ENCODE results near the gene NXPH2. TPM values are rescaled to one million over a fixed set of nuclear protein-coding genes. Genes with fewer than 3 reads are reported as not detected.
"Not testable (repeated sequence)": the region's sequence is repeated elsewhere in the genome, so short reads cannot be mapped to it uniquely, and the experiment has no call there.

The NXPH2 gene
- total RNA-seq, 2 donors from 2014 or later, result not detected

DNA sequence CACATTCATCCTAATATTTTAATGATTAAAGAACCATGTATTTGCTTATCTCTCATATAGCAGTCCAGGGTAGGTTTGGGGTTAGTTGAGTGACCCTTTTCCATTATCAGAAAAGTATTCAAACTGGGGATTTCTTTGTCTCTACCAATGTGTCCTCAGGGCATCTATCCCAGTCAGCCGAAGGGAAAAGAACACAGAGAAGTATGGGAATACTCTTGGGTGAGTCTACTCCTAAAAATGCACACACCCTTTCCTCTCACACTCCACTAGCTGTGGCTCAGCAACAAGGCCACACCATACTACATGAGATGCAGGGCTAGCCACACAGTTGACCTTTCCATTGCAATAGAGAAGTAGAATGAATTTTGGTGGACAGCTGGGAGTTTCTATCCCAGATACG is 114.3 kb downstream of the NXPH2 start:
- ATAC-seq, result no peak
- intact Hi-C loops (cut with DNase I, micrococcal nuclease), result no loop called here
- DNase-seq, result no peak

DNA sequence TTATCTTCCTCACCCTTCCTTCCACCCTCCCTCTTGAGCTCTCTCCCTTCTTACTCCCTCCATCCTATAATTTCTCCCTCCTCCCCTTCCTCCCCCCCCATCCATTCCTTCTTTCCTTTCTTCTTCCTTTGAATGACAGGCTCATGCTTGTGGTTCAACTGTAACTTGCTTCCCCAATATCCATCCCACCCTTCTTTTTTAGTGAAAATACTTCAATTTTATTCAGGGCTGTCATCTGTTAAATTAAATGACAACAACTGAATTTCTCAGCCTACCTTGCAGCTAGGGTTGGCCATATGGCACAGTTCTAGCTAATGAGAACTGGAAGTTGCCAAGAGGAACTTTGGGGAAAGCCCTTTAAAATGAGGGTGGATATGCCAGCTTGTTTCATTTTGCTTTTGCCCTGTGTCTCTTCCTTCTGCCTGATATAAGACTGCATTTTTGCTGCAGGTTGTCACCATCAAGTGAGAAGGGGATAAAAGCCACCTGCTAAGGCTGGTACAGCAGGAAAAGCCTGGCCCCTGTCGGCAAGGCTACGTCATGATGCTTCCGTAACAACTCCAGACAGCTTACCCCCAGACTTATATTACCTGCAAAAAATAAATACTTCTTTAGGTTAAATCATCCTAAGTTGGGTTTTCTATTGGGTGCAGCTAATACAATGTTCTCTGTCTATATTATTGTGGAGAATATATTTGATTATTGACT is 121.8 kb downstream of the NXPH2 start:
- no peak for DNase-seq
- intact Hi-C loops (cut with DNase I, micrococcal nuclease), result no loop called here
- no peak for ATAC-seq

DNA sequence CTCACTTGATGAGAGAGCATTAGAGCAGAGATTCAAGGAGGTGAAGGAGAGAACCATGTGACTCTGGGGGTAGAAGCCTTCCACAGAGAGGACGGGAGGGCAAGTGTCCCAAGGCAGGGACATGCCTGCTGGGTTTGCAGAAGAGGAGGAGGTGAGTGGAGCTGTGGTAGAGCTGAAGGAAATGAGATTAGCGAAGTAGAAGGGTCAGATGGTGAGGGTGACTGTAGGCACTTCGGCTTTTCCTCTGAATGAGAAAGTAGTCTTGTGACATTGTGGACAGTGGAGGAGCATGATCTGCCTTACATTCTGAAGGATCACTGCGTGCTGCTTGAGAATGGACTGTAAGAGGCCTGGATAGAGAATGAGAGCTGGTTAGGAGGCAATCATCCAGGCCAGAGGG is 126.0 kb downstream of the NXPH2 start:
- ATAC-seq, result no peak

DNA sequence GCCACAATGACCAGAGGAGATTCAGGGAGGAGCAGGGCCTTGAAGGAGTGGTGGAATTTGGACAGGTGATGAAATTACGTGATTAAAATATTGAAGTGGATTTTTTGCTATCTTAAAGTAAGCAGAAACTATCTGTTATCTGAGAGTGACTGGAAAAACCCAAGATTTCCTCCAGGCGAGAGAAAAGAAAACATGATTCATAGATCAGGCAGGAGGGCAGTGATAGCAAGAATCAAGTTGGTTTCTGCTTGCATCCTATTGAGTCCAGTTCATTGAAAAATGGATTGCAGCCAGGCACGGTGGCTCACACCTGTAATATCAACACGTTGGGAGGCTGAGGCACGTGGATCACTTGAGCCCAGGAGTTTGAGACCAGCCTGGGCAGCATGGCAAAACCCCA is 127.8 kb downstream of the NXPH2 start:
- no peak for ATAC-seq
- no peak for DNase-seq
- intact Hi-C loops (cut with DNase I, micrococcal nuclease), result no loop called here

More for the DNA sequence above, 126.0 kb downstream of the NXPH2 start:
- intact Hi-C loops (cut with DNase I, micrococcal nuclease), result no loop called here
- no peak for DNase-seq

DNA sequence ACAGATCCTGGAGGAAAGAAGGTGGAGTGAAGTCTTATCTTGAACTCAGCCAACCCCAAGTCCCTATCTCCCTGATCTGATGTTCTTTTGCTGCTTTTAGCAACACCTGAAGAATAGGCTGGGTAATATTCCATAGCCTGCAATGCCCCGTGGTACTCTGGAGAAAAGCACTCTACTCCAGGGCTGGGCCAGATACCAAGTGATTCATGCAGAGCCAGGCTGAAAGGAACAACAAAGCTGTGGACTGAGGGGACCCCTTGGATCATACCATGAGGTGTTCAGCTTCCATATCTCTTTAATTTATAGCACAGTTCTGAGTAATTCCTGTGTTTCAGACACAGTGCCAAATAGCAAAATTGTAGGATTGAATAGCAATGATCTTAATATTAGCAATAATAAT is 130.6 kb downstream of the NXPH2 start:
- ATAC-seq (no peak), DNase-seq (no peak)
- intact Hi-C loops (cut with DNase I, micrococcal nuclease), result no loop called here

DNA sequence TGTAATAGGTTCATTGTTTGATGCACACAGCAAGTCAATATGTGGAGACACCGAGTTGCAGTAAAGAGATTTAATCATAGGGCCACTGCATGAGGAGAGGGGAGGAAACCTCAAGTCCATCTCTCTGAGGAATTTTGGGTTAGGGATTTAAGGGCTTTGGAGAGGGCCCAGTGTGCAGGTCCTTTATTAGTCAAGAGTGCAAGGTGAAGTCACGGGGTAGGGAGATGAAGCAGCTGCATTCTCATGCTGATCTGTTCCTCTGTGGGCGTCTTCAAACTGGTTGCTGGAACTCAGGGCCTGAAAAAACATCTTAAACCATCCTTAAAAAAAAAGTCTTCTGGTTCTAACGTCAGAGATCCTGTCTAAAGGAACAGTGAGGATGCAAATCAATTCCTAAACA is 131.6 kb downstream of the NXPH2 start:
- DNase-seq (no peak), ATAC-seq (no peak)
- intact Hi-C loops (cut with DNase I, micrococcal nuclease), result no loop called here

DNA sequence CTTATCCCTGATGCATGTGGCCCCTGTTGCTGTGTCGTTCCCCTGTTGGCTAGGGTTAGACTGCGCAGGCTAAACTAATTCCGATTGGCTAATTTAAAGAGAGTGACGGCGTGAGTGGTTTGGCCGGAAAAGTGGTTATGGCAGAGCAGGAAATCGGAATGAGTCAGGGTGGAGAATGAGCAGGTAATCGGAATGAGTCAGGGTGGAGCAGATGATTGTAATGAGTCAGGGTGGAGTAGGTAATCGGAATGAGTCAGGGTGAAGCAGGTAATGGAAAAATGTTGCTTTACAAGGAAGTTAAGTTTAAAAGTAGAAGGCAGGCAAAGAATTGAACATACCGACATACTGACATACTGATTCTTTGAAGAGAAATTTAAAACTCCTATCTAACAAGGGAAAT is 135.4 kb downstream of the NXPH2 start:
- intact Hi-C loops (cut with DNase I, micrococcal nuclease); ATAC-seq; DNase-seq: not testable (repeated sequence)

DNA sequence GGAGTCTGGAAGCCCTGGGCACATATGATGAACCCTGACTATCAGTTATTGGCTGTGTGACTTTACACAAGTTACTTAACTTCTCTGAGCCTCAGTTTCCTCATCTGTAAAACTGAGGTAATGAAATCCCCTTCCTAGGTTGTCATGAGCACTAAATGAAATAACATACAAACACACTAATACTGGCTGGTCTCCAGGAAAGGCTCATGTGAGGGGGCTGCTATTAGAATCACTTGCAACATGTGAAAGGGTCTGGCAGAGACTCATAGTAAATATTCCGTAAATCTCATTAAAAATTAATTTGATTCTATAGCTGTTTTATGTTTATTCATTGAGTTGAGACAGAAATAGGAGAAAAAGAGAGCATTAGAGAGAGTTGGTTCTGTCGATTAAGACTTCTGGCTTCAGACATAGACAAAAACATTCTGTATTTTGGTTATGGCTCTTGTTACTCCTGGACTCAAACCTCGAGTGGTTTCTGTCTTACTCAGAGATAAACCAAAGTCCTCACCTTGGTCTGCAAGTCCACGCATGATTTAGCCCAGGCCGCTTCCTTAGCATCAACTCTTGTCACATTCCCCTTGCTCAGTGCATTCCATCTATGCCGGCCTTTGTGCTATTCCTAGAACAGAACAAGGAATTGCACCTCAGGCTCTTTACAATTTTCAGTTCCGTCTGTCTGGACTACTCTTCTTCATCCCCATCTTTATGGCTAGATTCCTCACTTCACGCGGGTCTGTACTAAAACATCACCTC is 139.1 kb downstream of the NXPH2 start:
- no peak for DNase-seq
- intact Hi-C loops (cut with DNase I, micrococcal nuclease), result no loop called here
- no peak for ATAC-seq

DNA sequence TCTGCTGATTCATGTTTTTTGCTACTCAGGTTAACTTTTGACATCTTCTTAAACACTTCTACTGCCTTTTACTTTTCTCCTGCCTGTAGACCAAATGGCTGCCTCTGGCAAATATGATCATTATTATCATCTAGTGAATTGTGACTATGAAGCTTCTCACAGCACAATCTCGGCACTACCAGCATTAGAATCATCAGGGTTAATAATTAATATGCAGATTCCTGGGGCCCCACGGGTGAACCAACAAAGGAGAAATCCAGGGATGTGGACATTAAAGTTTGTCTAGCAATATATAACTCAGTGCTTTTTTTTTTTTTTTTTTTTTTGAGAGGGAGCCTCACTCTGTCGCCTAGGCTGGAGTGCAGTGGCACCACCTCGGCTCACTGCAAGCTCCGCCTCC is 142.5 kb downstream of the NXPH2 start:
- intact Hi-C loops (cut with DNase I, micrococcal nuclease), result no loop called here
- ATAC-seq, result no peak

DNA sequence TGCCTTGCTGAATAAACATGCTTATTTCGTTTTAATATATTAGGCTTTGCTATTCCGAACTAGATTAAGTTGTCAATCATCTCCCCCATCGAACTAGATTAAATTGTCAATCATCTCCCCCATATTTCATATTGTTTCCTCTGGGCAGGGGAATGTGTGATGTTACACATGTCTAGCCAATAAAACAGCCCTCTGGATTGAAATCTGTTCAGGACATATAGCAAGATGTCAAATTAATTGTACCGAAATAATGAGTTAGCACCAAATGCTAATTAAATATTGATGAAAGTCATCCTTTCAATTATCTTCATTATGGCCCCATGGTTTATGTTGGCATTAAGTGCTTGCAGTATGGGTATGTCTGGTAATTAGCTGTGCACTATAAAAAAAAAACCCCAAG is 143.1 kb downstream of the NXPH2 start:
- ATAC-seq, result no peak
- intact Hi-C loops (cut with DNase I, micrococcal nuclease), result no loop called here
- DNase-seq, result no peak

More for the DNA sequence above, 142.5 kb downstream of the NXPH2 start:
- DNase-seq, result no peak

DNA sequence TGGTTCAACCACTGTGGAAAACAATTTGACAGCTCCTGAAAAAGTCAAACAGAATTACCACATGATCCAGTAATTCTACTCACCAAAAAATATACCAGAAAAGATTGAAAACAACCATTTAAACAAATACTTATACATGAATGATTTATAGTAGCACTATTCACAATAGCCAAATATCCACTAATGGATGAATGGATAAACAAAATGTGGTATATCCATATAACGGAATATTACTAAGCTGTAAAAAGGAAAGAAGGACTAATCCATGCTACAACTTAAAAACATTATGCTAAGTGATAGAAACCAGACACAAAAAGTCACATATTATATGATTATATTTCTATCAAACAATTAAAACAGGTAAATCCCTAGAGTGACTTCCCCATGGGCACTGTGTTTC is 147.1 kb downstream of the NXPH2 start:
- ATAC-seq, result no peak

DNA sequence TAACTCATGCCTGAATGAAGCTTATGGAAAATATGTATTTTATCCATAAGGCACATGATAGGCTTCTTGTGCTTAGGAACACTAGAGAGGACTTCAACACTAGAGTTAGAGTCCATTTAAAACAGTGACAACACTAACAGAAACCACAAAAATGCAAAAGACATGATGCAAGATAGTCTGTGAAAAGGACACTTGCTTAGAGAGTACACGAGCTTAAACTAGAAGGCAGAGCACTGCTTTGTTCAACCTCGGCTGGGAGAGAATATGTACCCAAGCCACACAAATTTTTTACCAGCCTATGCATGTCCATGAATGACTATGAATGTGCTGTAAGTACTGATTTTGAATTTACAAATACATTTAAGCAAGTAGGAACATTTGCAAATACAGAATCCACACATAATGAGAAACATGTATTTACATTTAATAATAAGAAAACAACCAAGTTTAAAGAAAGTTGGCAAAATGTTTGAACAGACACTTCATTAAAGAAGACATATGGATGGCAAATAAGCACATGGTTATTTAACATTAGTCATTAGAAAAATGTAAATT is 148.0 kb downstream of the NXPH2 start:
- no peak for ATAC-seq
- intact Hi-C loops (cut with DNase I, micrococcal nuclease), result no loop called here
- no peak for DNase-seq

More for the DNA sequence above, 147.1 kb downstream of the NXPH2 start:
- intact Hi-C loops (cut with DNase I, micrococcal nuclease), result no loop called here
- no peak for DNase-seq

DNA sequence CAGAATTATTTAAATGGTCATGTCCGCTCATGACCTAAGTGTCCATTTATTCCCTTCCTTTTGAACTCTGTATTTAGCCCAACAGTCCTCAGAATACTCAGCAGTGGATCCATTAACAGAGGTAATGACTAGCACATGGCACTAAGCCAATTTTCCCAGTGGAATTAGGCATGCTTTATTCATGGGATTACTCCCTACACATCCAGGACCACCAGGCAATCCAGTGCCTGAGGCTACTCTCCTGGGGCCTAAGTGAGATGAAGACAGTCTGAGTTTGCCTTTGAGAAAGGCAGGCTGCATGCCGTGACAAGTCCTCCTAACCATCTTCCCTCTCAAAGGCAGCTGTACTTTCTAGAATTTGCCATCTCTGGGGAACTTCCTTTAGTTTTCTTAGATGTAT is 150.0 kb downstream of the NXPH2 start:
- ATAC-seq (no peak), DNase-seq (no peak)
- intact Hi-C loops (cut with DNase I, micrococcal nuclease), result no loop called here

DNA sequence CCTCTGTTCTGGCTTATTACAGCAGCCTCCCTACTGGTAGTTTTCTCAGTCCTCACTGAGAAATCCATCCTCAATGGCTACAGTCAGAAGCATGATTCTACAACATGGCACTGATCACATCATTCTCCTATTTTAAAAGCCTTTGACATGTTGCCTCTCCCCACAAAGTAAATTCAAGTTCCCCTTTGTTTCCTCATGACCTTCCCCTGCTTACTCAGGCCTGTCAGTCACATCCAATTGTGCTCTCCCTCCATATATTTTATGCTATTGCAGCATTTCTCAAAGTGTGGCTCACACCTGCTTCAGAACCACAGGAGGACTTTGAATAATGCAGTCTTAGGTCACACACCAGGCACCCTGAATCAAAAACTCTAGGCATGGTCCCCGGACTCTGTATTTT is 154.0 kb downstream of the NXPH2 start:
- ATAC-seq, result no peak
- DNase-seq, result no peak
- intact Hi-C loops (cut with DNase I, micrococcal nuclease), result no loop called here

DNA sequence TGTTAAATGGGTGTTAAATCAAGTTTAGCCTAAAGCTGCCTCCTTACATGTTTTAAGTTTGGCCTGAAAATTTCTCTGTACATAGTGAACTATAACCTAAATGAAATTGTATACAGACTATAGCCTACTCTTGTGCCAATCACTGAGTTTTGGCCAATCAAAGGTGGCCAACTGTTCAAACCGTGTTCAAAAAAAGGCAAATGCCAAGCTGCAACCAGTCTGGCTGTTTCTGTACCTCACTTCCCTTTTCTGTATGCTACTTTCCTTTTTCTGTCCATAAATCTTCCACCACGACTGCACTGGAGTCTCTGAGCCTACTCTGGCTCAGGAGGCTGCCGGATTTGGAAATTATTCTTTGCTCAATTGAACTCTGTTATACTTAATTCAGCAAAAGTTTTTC is 157.6 kb downstream of the NXPH2 start:
- DNase-seq, result no peak
- intact Hi-C loops (cut with DNase I, micrococcal nuclease), result no loop called here
- ATAC-seq, result no peak

DNA sequence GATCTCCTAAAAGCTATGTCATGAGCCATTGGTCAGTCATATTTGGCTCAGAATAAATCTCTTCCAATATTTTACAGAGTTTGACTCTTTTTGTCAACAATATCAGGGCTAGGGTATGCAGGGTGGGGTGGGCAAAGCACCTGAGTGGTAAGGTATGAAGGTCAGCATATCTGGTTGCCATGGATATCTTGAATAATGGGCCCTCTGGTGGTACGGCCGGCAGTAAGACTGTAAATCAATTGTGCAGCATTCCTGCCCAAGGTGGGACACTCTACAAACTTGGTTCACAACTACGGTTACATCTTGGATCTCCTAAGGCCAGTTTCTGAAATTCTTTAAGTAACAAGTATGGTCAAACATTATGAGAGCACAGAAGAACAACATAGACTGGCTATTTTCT is 159.1 kb downstream of the NXPH2 start:
- intact Hi-C loops (cut with DNase I, micrococcal nuclease), result no loop called here
- DNase-seq (no peak), ATAC-seq (no peak)

DNA sequence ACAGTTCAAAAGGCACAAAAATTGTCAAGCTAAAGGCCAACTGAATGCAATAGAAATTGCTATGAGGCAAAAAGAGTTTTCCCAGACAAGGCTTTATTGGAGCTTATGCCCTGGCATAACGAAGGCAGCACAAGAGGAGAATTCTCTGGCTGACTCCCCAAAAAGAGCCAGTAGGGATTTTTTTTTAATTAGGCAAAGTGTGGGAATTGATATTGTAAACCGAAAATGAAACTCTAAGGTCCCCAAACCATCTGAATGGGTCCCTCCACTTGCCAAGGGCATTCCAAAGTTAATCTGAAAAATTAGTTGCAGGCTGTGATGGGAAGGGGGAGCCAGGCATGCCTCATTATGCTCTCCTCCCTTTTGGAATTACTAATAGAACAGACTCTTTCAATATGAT is 159.8 kb downstream of the NXPH2 start:
- DNase-seq, result no peak
- intact Hi-C loops (cut with DNase I, micrococcal nuclease), result no loop called here
- no peak for ATAC-seq
